HG02642 (cell line): ENCODE data around the gene BAHD1.
A peak's percentile ranks its signal among the peaks of the same experiment; 100 is the strongest.

Experiments used
- ATAC-seq: cut with Tn5 transposase; IDR thresholded peaks from one replicate; pipeline ENCODE4 v1.9.1; 2021; ENCODE audit warnings: mild to moderate bottlenecking; ENCODE audit not compliant: unreplicated experiment, poor library complexity

BAHD1 gene

GRCh38 chr15:40440743-40441564 lies at the start of gene BAHD1:
BAHD1 (plus strand) TSS chr15:40440953; CDS start chr15:40458465, 17,512 bp downstream.
- ATAC-seq = peak; percentile 88

DNA sequence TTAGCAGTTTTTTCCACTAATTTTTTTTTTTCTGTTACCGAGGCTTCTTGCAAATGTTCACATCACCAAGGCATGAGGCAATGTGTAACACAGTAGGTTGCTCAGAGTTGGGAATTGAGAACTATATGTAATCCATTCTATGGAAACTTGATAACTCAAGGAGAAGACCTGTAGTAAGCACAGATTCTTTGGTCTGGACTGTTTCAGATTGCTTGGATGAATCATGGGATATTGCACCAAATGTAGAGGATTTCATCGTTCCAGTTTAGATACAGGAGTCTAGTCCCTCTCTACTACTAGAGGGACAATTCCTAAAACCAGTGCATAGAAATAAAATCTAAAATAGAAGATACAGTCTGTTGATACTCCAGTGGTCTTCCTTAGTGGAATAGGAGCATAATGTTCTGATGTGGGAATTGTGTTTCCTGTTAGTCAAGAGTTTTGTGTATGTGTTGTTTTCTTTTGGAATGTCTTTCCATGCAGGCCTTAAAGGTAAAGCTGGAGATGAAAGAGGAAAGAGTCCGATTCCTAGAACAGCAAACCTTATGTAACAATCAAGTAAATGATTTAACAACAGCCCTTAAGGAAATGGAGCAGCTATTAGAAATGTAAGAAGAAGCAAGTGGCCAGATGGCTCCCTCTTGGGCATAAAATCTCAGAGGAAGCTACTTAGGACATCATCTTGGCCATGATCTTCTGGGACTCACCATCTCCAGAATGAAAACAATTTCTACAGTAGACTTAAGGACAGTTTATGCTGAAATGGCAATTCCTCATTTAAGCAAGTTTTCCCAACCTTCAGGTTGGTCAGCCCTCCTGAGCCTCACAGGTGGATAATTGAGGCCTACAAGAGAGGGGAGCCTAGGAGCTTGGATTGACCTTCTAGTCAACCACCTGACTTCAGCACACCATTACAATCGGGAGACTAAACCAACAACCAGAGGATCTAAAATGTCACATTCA lies 47.5 kb upstream of the BAHD1 start:
- ATAC-seq = no peak

DNA sequence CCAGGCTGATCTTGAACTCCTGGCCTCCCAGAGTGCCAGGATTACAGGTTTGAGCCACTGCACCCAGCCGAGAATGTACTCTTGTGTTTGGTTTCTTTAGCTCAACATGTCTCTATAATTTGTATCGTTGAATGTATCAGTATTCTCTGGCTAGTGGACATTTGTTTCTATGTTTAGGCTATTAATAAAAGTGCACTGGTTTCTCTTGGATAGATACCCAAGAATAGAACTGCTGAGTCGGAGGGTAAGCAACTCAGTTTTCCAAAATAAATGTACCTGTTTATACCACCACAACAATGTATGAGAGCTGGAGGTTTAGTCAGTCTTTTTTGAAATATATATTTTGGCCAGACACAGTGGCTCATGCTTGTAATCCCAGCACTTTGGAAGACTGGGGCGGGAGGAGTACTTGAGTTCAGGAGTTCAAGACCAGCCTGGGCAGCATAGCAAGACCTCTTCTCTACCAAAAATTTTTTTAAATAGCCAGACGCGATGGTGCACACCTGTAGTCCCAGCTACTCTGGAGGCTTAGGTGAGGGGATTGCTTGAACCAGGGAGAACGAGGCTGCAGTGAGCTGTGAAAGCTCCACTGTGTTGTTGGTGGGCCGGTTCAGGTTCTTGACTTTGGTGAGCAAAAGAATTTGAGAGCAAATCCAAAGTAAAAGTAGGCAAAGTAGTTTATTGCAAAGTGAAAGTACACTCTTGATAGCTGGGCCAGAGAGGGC lies 42.9 kb upstream of the BAHD1 start:
- no peak for ATAC-seq

GRCh38 chr15:40398413-40398873 lies 42.3 kb upstream of the BAHD1 start:
- ATAC-seq = peak; percentile 77

- ATAC-seq = no peak
Measured at GRCh38 chr15:40399370-40399769, 41.4 kb upstream of the BAHD1 start.

DNA sequence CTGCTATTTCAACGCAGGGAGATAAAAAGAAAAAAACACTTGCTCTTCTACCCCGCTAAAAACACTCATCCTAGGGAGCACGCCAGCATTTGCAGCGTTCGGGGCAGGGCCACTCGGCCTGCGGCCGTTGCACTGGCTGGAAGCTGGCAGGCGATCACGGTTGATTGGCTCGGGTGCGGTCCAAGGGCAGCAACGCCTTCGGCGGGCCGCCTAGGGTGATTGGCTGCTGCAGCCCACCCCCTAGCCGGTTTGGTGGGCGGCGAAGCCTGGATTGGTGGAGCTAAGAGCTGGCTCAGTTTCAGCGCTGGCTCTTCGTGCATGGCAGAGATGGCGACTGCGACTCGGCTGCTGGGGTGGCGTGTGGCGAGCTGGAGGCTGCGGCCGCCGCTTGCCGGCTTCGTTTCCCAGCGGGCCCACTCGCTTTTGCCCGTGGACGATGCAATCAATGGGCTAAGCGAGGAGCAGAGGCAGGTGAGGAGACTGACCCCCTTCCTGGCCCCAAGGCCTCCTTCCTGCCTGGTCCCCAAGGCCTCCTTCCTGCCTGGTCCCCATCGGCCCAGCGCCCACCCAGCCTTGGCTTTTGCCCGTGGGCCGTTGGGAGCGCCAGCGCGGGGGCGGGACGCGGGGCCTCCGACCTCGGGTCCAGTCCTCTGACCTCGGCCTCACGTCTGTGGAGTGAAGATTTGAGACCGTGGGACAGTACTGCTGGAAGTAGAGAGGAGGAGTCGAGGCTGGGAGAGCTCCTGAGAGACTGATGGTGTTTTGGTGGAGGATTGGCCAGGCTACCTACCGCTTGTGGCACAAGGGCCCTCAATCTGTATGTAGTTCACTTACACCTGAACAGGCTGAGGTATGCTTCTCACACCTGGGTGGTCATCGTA lies 35.0 kb upstream of the BAHD1 start, which contains the start of gene IVD:
Gene IVD (plus strand): TSS at position 295 of the 881 bp plus-strand sequence. CDS start 33 bp downstream, at position 328.
- ATAC-seq = peak; percentile 85

- ATAC-seq = peak; percentile 51
Measured at GRCh38 chr15:40407330-40407990, 33.3 kb upstream of the BAHD1 start.

DNA sequence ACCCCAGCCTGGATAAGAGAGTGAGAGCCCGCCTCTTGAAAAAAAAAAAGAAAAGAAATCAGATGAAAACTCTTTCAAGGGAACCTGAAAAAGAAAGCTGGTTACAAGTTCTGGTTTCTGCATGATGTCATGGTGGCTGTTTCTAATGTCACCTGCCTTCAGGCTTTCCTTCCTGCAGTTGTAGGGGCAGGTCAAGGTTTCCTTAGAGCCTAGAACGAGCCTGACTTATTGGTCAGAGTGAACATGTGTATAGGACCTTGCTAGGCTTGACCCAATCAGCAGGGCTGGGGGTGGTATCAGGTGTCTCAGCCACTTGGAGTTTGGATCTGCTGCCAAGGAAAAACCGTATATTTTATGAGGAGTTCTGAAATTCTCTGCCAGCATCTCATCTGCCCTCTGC lies 31.4 kb upstream of the BAHD1 start:
- no peak for ATAC-seq

GRCh38 chr15:40410476-40410875 lies 30.3 kb upstream of the BAHD1 start:
- ATAC-seq = no peak

DNA sequence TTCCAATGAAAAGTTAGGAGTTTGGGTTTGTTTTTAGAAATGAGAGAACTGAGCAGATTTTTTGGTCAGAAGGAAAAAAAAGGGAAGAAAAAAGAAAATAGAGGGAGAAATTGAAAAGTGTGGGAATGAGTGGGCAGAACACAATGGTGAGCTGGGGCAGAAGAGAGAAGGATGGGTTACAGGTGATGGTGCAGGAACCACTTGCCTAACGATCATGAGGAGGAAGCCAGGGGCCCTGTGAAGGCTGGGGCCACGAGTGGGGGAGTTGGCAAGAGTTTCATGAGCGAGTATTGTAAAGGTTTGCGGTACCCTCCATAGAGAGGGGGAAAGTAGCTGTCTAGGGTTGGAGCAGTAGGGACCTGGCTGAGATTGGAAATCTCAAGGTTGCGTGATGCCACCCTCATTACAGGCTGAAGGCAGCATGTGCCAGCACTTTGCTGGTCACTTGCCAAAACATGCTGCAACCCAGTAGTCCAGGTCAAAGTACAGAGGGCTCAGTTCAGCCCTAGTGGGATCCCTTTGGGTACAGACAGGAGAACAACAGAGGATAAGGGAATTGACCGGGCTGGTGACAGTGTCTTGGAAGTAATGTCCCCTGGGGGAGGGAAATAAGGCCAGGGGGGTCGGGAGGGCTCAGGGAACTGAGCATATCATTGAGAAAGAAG lies 28.5 kb upstream of the BAHD1 start:
- ATAC-seq = no peak

- ATAC-seq = no peak
Measured at GRCh38 chr15:40413036-40413435, 27.7 kb upstream of the BAHD1 start.

DNA sequence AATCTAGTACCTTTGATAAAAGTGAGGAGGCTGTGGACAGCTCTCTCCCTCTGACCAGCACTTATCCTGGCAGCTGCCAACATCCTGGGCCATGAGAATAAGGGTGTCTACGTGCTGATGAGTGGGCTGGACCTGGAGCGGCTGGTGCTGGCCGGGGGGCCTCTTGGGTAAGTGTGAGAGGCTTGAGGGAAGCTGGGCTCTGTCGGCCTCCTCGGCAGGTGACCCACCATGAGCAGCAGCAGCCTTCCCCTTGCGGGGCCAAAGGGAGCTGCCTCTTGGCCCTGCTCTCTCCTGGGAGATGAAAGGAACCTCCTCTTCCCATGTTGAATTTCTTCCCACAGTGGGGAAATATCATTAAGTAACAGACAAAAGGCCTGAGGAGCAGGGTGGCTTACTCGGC lies 25.9 kb upstream of the BAHD1 start:
- ATAC-seq = no peak

- no peak for ATAC-seq
Measured at GRCh38 chr15:40415226-40415625, 25.5 kb upstream of the BAHD1 start.

DNA sequence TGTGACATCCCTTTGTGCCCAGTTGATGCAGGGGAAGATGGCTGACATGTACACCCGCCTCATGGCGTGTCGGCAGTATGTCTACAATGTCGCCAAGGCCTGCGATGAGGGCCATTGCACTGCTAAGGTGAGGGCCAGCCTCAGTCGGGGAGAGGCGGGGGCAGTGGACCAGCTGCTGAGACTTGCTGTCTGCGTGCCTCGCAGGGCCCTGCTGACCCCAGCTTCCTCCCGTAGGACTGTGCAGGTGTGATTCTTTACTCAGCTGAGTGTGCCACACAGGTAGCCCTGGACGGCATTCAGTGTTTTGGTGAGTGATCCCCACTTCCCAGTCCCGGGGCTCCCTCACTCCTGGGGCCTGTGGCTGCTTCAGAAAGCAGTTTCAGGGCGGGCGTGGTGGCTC lies 24.7 kb upstream of the BAHD1 start:
- no peak for ATAC-seq

- no peak for ATAC-seq
Measured at GRCh38 chr15:40418126-40418525, 22.6 kb upstream of the BAHD1 start.

DNA sequence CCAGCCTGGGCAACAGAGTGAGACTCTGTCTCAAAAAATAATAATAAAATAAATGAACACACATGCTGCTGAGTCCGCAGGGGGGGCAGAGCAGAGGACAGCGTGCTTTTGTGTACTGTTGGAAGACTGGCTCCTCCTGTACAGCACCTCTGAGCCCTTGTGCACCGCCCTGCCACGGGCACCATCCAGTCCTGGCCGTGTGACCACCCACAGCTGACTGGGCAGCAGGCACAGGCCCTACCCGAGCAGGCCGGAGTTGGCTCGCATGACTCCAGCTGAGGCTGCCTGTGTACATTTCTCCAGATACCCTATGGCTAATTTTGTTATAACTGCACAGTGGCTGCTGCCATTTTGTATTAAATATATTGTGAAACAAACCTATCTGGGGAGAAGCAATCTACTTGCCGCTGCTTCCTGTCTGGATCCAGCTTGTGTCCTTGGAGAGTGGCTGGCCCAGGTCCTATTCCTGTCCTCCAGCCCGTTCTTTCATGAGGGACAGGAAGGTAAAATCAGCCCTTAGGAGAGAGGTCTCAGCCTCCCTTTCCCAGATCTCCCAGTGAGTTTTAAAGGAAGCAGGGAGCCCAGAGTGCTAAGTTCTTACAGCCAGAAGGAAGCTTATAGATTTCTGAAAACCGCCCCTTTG lies 20.6 kb upstream of the BAHD1 start:
- no peak for ATAC-seq

GRCh38 chr15:40420793-40421192 lies 20.0 kb upstream of the BAHD1 start:
- ATAC-seq = no peak
